Panc1 (cell line): ENCODE results near the gene TEKT3. TPM values are rescaled to one million over a fixed set of nuclear protein-coding genes. Genes with fewer than 3 reads are reported as not detected.

Experiments used
- ATAC-seq: fragments of 200-7000 bp; cut with Tn5 transposase; 2 replicates; pipeline ENCODE4 v1.9.1; 2020; ENCODE audit warnings: mild to moderate bottlenecking, moderate library complexity
- BruUV-seq: library from RNA; stranded (reverse); fragments of 400-500 nt; replicated peaks from 2 replicates; lab custom pipeline; 2021; lab: Mats Ljungman, UMichigan
- CTCF ChIA-PET: fragments of 300-600 bp; sonication (Branson Sonifier 250); formaldehyde crosslinking; loops from one replicate; lab custom pipeline; 2022; ENCODE audit warnings: antibody characterized with exemption; lab: Charles Lee
- POLR2A ChIA-PET: fragments of 300-600 bp; sonication (Branson Sonifier 250); formaldehyde crosslinking; loops from one replicate; lab custom pipeline; 2022; ENCODE audit warnings: antibody characterized with exemption; lab: Charles Lee
- DNase-seq: peaks from one replicate; pipeline ENCODE4 v3.0.0-alpha.2; 2010; ENCODE audit warnings: low read depth, low spot score
- H3K27ac ChIP-seq: 2 replicates; pipeline ENCODE4 v1.5.1; 2011; ENCODE audit warnings: mild to moderate bottlenecking, low read length, inconsistent platforms
- H3K27me3 ChIP-seq: fragments of 200-500 bp; sonication (Bioruptor generic); 2 replicates; pipeline ENCODE4 v1.6.0; 2014; ENCODE audit warnings: low read length, inconsistent platforms; ENCODE audit not compliant: control insufficient read depth, insufficient read depth
- H3K36me3 ChIP-seq: fragments of 200-500 bp; sonication (Bioruptor generic); 2 replicates; pipeline ENCODE4 v1.5.1; 2014; ENCODE audit warnings: inconsistent platforms, mild to moderate bottlenecking, low read length, moderate library complexity; ENCODE audit not compliant: control insufficient read depth, insufficient read depth
- H3K4me1 ChIP-seq: 2 replicates; pipeline ENCODE4 v1.5.1; 2011; ENCODE audit warnings: inconsistent platforms, mild to moderate bottlenecking, low read length, moderate library complexity; ENCODE audit not compliant: control insufficient read depth, insufficient read depth
- H3K4me3 ChIP-seq, 2 experiments: 2 replicates each; pipeline ENCODE4 v1.5.1; 2011 to 2012; ENCODE audit warnings: low read depth in 2 of 2, low read length in 2 of 2, mild to moderate bottlenecking in 2 of 2, inconsistent platforms in 1 of 2, moderate library complexity in 1 of 2
- H3K9me3 ChIP-seq: fragments of 200-500 bp; sonication (Bioruptor generic); 2 replicates; pipeline ENCODE4 v1.5.1; 2014; ENCODE audit warnings: low read depth, mild to moderate bottlenecking, inconsistent platforms, low read length, moderate library complexity; ENCODE audit not compliant: control insufficient read depth, insufficient read depth
- POLR2AphosphoS5 ChIP-seq: IDR thresholded peaks from 2 replicates; pipeline ENCODE4 v1.6.1; 2012; ENCODE audit warnings: mild to moderate bottlenecking, low read depth, low read length, moderate library complexity
- SIN3A ChIP-seq: IDR thresholded peaks from 2 replicates; pipeline ENCODE4 v1.6.1; 2012; ENCODE audit warnings: low read depth, mild to moderate bottlenecking, low read length, moderate library complexity, borderline replicate concordance; ENCODE audit not compliant: insufficient read depth
- TCF7L2 ChIP-seq: IDR thresholded peaks from 2 replicates; pipeline ENCODE4 v1.6.1; 2011; ENCODE audit warnings: mild to moderate bottlenecking, low read depth, low read length, inconsistent platforms
- in situ Hi-C: cut with HindIII; loops from 2 replicates; pipeline ENCODE4 v1.10.0; 2016; ENCODE audit warnings: low sequenced_read_pairs, low pct_unique_long_range_greater_than_20kb
- intact Hi-C: fragments of 100-400 bp; cut with micrococcal nuclease; formaldehyde crosslinking; loops from one replicate; pipeline ENCODE4 v1.10.0; 2022; ENCODE audit not compliant: unreplicated experiment
- total RNA-seq: library from RNA; stranded (reverse); gene quantifications from one replicate; pipeline ENCODE4 v1.2.1, GENCODE V29; 2021; ENCODE audit not compliant: unreplicated experiment
- TF ChIP-seq, protein P1 (sequence below): fragments of 450-650 bp; IDR thresholded peaks from 2 replicates; pipeline ENCODE4 v1.5.1; 2017; ENCODE audit warnings: mild to moderate bottlenecking
- TF ChIP-seq, protein P2 (sequence below), 2 experiments: IDR thresholded peaks; 2 replicates each; pipeline ENCODE4 v1.6.1; 2011 to 2012; ENCODE audit warnings: low read depth in 2 of 2, control low read depth in 1 of 2, low read length in 1 of 2, mild to moderate bottlenecking in 1 of 2, moderate library complexity in 1 of 2; ENCODE audit not compliant: insufficient read depth in 1 of 2

The TEKT3 gene
- total RNA-seq, 1 experiment from 2014 or later, result not detected

DNA sequence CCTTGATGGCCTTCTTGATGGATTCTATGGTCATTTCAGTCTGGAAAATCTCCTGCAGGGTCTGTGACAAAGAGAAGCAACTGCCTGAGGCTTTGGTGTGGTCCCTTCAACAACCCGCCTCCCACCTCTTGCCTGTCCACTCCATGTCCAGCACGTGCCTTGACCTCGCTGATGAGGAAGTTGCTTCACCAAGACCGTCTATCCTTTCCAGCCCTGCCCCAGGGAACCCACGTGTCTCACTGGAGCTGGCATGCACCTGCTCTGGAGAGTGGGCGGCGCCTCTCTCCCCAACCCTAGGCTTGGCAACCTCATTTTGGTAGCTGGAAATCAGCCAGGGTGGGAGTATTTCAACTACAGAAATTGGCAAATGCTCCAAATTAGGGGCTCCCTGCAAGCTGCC lies 32.6 kb downstream of the TEKT3 start:
- TF ChIP-seq, protein P1, sequence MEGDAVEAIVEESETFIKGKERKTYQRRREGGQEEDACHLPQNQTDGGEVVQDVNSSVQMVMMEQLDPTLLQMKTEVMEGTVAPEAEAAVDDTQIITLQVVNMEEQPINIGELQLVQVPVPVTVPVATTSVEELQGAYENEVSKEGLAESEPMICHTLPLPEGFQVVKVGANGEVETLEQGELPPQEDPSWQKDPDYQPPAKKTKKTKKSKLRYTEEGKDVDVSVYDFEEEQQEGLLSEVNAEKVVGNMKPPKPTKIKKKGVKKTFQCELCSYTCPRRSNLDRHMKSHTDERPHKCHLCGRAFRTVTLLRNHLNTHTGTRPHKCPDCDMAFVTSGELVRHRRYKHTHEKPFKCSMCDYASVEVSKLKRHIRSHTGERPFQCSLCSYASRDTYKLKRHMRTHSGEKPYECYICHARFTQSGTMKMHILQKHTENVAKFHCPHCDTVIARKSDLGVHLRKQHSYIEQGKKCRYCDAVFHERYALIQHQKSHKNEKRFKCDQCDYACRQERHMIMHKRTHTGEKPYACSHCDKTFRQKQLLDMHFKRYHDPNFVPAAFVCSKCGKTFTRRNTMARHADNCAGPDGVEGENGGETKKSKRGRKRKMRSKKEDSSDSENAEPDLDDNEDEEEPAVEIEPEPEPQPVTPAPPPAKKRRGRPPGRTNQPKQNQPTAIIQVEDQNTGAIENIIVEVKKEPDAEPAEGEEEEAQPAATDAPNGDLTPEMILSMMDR, result no peak
- TF ChIP-seq, protein P2, sequence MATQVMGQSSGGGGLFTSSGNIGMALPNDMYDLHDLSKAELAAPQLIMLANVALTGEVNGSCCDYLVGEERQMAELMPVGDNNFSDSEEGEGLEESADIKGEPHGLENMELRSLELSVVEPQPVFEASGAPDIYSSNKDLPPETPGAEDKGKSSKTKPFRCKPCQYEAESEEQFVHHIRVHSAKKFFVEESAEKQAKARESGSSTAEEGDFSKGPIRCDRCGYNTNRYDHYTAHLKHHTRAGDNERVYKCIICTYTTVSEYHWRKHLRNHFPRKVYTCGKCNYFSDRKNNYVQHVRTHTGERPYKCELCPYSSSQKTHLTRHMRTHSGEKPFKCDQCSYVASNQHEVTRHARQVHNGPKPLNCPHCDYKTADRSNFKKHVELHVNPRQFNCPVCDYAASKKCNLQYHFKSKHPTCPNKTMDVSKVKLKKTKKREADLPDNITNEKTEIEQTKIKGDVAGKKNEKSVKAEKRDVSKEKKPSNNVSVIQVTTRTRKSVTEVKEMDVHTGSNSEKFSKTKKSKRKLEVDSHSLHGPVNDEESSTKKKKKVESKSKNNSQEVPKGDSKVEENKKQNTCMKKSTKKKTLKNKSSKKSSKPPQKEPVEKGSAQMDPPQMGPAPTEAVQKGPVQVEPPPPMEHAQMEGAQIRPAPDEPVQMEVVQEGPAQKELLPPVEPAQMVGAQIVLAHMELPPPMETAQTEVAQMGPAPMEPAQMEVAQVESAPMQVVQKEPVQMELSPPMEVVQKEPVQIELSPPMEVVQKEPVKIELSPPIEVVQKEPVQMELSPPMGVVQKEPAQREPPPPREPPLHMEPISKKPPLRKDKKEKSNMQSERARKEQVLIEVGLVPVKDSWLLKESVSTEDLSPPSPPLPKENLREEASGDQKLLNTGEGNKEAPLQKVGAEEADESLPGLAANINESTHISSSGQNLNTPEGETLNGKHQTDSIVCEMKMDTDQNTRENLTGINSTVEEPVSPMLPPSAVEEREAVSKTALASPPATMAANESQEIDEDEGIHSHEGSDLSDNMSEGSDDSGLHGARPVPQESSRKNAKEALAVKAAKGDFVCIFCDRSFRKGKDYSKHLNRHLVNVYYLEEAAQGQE (IDR thresholded peaks at IDR 0.05; ENCODE audit: insufficient read depth in 1 of 2, low read depth in 2 of 2, low read length in 1 of 2), result no peak
- TF ChIP-seq POLR2AphosphoS5 (no peak), SIN3A (no peak), TCF7L2 (no peak)
- no peak for ATAC-seq

DNA sequence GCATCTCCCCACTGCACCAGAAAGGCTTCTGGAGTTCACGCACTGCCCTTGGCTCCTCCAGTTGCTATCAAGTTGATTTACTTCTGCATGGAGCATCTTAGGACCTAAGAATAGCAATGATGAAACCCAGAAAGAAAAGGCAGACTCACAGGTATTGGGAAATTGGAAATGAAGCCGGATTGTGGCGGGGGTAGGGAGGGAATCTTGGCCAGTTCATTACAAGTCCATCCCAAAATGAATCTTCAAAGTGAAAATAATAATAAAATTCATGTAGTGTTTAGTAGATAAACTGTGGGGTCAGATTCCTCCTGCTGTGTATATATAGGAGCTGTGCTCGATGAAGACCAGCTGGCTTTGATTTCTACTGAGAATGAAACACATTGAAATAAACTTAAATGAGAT lies 33.7 kb downstream of the TEKT3 start:
- Histone ChIP-seq H3K9me3 (no peaks in the 10 kb centered on the region), H3K4me3 (no peak overlapping the region), H3K4me1 (no peaks in the 10 kb centered on the region), H3K27me3 (no peaks in the 10 kb centered on the region; the same call in 1 of the 2 replicates), H3K36me3 (no peaks in the 10 kb centered on the region), H3K27ac (no peak overlapping the region)
- ATAC-seq, result no peak
- in situ Hi-C loops, result no loop called here
- TF ChIP-seq, protein P2 (IDR thresholded peaks at IDR 0.05; ENCODE audit: insufficient read depth in 1 of 2, low read depth in 2 of 2, low read length in 1 of 2), result no peak
- no peak for TF ChIP-seq SIN3A
- no peak for TF ChIP-seq POLR2AphosphoS5
- TF ChIP-seq, protein P1, result no peak
- no peak for TF ChIP-seq TCF7L2
- POLR2A ChIA-PET, result no interaction called here
- CTCF ChIA-PET, result no interaction called here
- intact Hi-C loops, result no loop called here
- DNase-seq, result no peak
- BruUV-seq, result no TSS peak

More for the DNA sequence above, 32.6 kb downstream of the TEKT3 start:
- intact Hi-C loops, result no loop called here
- BruUV-seq, result no TSS peak
- no peak for DNase-seq
- Histone ChIP-seq H3K4me3 (no peak overlapping the region), H3K27ac (no peak overlapping the region), H3K27me3 (peaks cover 2% of the 10 kb centered on the region; the same call in 1 of the 2 replicates), H3K36me3 (no peaks in the 10 kb centered on the region), H3K9me3 (no peaks in the 10 kb centered on the region), H3K4me1 (no peaks in the 10 kb centered on the region)
- CTCF ChIA-PET, result no interaction called here
- in situ Hi-C loops, result no loop called here
- POLR2A ChIA-PET, result no interaction called here
